GM20431 (cell line): ENCODE results near the gene MTCL3.

ENCODE experiments used
- in situ Hi-C: fragments of 300-500 bp; cut with MseI, MboI; formaldehyde crosslinking; loops from one replicate; pipeline ENCODE4 v1.15.0; 2020; ENCODE audit warnings: low sequenced_read_pairs; ENCODE audit not compliant: unreplicated experiment

The MTCL3 gene

GRCh38 chr6:127475823-127476176 lies 43.3 kb downstream of the MTCL3 start:
- in situ Hi-C loops, result no loop called here

- in situ Hi-C loops, result no loop called here
These were observed 43.9 kb downstream of the MTCL3 start for GRCh38 chr6:127475135-127475822.

- in situ Hi-C loops, result no loop called here
These were observed 47.5 kb downstream of the MTCL3 start for GRCh38 chr6:127471379-127472255.

- in situ Hi-C loops, result no loop called here
These were observed 50.2 kb downstream of the MTCL3 start for GRCh38 chr6:127468936-127469335.

- in situ Hi-C loops, result no loop called here
These were observed 52.7 kb downstream of the MTCL3 start for GRCh38 chr6:127466416-127466815.

- in situ Hi-C loops, result no loop called here
These were observed 54.2 kb downstream of the MTCL3 start for GRCh38 chr6:127464881-127465459.

- in situ Hi-C loops, result no loop called here
These were observed 54.8 kb downstream of the MTCL3 start for GRCh38 chr6:127464161-127464880.

- in situ Hi-C loops, result no loop called here
These were observed 56.1 kb downstream of the MTCL3 start for GRCh38 chr6:127463056-127463455.

- in situ Hi-C loops, result no loop called here
These were observed 56.8 kb downstream of the MTCL3 start for GRCh38 chr6:127462376-127462775.

- in situ Hi-C loops, result no loop called here
These were observed 58.7 kb downstream of the MTCL3 start for GRCh38 chr6:127460465-127460864.

- in situ Hi-C loops, result no loop called here
These were observed 59.9 kb downstream of the MTCL3 start, which contains the start of gene KIAA0408 for GRCh38 chr6:127459231-127459641. Gene KIAA0408, minus strand, starts transcription at chr6:127459389. Its CDS starts 5,408 bp downstream, at chr6:127453981.

- in situ Hi-C loops, result no loop called here
These were observed 60.3 kb downstream of the MTCL3 start for GRCh38 chr6:127458817-127459216.

- in situ Hi-C loops, result no loop called here
These were observed 60.9 kb downstream of the MTCL3 start for GRCh38 chr6:127458222-127458621.

- in situ Hi-C loops, result no loop called here
These were observed 61.6 kb downstream of the MTCL3 start for GRCh38 chr6:127457456-127458064.

GRCh38 chr6:127456465-127456864 lies 62.7 kb downstream of the MTCL3 start:
- in situ Hi-C loops, result no loop called here

GRCh38 chr6:127453845-127454619 lies 65.1 kb downstream of the MTCL3 start:
- in situ Hi-C loops, result no loop called here

GRCh38 chr6:127452803-127453202 lies 66.3 kb downstream of the MTCL3 start:
- in situ Hi-C loops, result no loop called here

GRCh38 chr6:127451388-127451787 lies 67.7 kb downstream of the MTCL3 start:
- in situ Hi-C loops, result no loop called here

GRCh38 chr6:127447780-127448179 lies 71.4 kb downstream of the MTCL3 start:
- in situ Hi-C loops, result no loop called here
